ENCODE measurements around the gene IER2. TPM values are rescaled to one million over a fixed set of nuclear protein-coding genes. Genes with fewer than 3 reads are reported as not detected.

IER2 gene
- total and polyA plus RNA-seq, 2 donors (not counting 3 experiments of a cell fraction or from before 2014, with no cell fraction given): 60.6 to 81.6 TPM

DNA sequence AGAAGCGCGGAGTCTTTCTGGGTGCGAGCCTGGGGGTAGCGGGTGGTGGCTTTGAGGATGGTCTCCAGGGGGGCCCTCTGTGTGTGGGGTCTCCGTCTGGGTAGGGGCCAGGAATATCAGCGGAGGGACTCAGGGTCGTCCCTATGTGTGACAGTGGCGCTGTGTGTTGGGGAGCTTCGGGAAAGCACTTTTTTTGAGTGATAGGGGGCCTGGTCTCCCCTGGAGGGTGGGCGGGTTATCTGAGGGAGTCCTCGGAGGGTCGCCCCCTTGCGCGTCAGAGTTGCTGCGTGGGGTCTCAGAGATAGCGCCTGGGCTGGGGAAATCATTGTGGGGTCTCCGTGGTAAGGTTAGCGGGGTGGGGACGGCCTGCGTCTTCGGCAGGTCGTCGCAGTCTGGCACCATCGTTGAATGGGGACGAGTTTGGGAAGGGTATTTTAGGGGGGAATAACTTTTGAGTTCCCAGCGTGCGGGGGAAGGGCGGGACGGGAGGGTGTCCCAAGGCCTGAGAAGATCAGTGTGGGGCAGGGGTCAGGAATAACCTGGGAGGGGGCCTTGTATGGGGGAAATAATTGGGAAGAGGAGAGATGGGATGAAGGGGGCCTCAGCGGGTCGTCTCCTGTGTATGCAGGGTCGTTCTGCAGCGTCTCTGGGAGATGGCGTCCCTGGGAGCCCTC, 857 bp downstream of the IER2 start:
- BruUV-seq (replicated peaks): TSS peak; percentile 32
- TF ChIP-seq POLR2A (IDR thresholded peaks at IDR 0.05; ENCODE audit: low read depth, low read length) (peak; percentile 48), JUN (IDR thresholded peaks at IDR 0.05; ENCODE audit: borderline replicate concordance, insufficient read depth, insufficient read length, low read depth) (no peak)
- H3K27ac ChIP-seq (ENCODE audit: insufficient read depth, low read depth, low read length): peak overlapping the region; percentile 90
- H2AFZ ChIP-seq (ENCODE audit: low read depth, low read length): no peak overlapping the region
- intact Hi-C loops (cut with micrococcal nuclease): loop anchor here (1.0 to 5.0 kb wide), 7 partner anchors 35 to 700 kb away; partner anchors contain the start of genes LYL1 and TRMT1
- H3K4me1 ChIP-seq (ENCODE audit: control insufficient read depth, extremely low read depth, insufficient read depth, low read length): peaks cover 18% of the 10 kb centered on the region
- no peaks in the 10 kb centered on the region for H4K20me1 ChIP-seq (replicated peaks; ENCODE audit: control insufficient read depth, extremely low read depth, insufficient read depth, low read length)
- peak; percentile 40 for FAIRE-seq
- no peaks in the 10 kb centered on the region for H3K9me1 ChIP-seq (replicated peaks; ENCODE audit: control insufficient read depth, extremely low read depth, insufficient read depth, low read length)
- H3K9me3 ChIP-seq (replicated peaks; ENCODE audit: control insufficient read depth, insufficient read depth, low read length): no peaks in the 10 kb centered on the region
- dilution Hi-C loops (cut with MboI; ENCODE audit: extremely low pct_ligation_motif_present, low sequenced_read_pairs): no loop called here
- no peaks in the 10 kb centered on the region for H3K27me3 ChIP-seq (ENCODE audit: control insufficient read depth in 2 of 2, insufficient read depth in 2 of 2, low read length in 2 of 2)
- peak overlapping the region; percentile 95 for H3K9ac ChIP-seq (replicated peaks; ENCODE audit: extremely low read depth, insufficient read depth, low read length)
- POLR2A ChIA-PET: interaction anchor here (1.3 kb wide), 1 partner anchor 33 kb away, joined by 3 read pairs; the partner anchor contains the start of gene NACC1
- peak overlapping the region; percentile 32 for H3K4me2 ChIP-seq (ENCODE audit: insufficient read depth, low read length)
- CTCF ChIA-PET: interaction anchor here (0.5 to 2.3 kb wide), 9 partner anchors 12 to 173 kb away, joined by 3 to 22 read pairs (median 4); partner anchors contain the start of gene NACC1
- peak; percentile 19 for DNase-seq (ENCODE audit: low read depth, low spot score)
- H3K4me3 ChIP-seq (replicated peaks in 1 of 3; ENCODE audit: insufficient read depth in 1 of 3, low read depth in 1 of 3, low read length in 3 of 3): peak overlapping the region; percentile 50 to 97 (median 69)
- no peaks in the 10 kb centered on the region for H3K36me3 ChIP-seq (ENCODE audit: control insufficient read depth in 2 of 2, extremely low read depth in 1 of 2, insufficient read depth in 2 of 2, low read length in 2 of 2)
- H3K79me2 ChIP-seq (ENCODE audit: control insufficient read depth, insufficient read depth, low read length): peaks cover 43% of the 10 kb centered on the region

DNA sequence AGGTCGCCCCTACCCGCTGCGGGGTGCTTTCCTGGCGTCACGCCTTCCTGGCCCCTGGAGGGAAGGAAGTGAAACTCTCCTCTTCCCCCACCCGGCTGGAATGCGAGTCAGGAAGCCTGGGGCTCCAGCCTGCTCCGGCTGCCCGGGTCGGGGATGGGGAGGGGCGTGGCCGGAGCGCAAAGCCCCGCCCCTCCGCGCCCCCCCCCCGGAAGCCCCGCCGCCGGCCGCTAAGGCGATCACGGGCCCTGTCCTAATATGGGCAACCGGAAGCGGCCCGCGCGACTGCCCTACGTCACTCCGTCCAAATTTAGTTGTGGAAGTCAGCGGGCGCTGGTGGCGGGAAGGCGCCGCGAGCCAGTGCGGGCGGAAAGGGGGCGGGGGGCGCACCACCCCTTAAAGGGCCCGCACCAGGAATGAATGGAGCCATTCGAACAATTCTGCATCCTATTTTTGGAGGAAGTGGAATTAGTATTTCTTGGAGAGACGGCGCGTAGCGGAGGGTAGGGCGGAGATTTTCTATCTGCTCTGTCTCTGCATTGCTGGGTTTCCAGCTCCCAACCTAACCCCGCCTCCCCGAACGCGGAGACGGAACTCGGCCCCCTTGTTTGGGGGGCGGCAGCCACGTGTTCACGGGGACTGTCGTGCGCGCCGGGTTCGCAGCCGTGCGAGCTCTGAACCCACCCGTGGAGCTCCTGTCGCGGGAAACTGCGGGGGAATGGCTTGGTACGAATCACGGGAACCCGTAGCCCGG, 1.6 kb downstream of the IER2 start:
- H3K9ac ChIP-seq (replicated peaks; ENCODE audit: extremely low read depth, insufficient read depth, low read length): peak overlapping the region; percentile 97
- no TSS peak for BruUV-seq (replicated peaks)
- intact Hi-C loops (cut with micrococcal nuclease) (loop anchor here (1.0 to 5.0 kb wide), 8 partner anchors 13 to 699 kb away; partner anchors contain the start of genes LYL1 and TRMT1), dilution Hi-C loops (cut with MboI; ENCODE audit: extremely low pct_ligation_motif_present, low sequenced_read_pairs) (no loop called here)
- DNase-seq (ENCODE audit: low read depth, low spot score) (peak; percentile 97), FAIRE-seq (peak; percentile 96)
- no peaks in the 10 kb centered on the region for H3K27me3 ChIP-seq (ENCODE audit: control insufficient read depth in 2 of 2, insufficient read depth in 2 of 2, low read length in 2 of 2)
- no peaks in the 10 kb centered on the region for H4K20me1 ChIP-seq (replicated peaks; ENCODE audit: control insufficient read depth, extremely low read depth, insufficient read depth, low read length)
- no peak for TF ChIP-seq MAX (IDR thresholded peaks at IDR 0.05; ENCODE audit: insufficient read depth, insufficient read length)
- no peak for TF ChIP-seq EZH2 (IDR thresholded peaks at IDR 0.05; ENCODE audit: borderline replicate concordance, low read depth, low read length, severe bottlenecking)
- peak; percentile 74 for TF ChIP-seq POLR2A (IDR thresholded peaks at IDR 0.05; ENCODE audit: low read depth, low read length)
- TF ChIP-seq MYC (IDR thresholded peaks at IDR 0.05; ENCODE audit: low read depth, low read length): no peak
- TF ChIP-seq, protein P1, sequence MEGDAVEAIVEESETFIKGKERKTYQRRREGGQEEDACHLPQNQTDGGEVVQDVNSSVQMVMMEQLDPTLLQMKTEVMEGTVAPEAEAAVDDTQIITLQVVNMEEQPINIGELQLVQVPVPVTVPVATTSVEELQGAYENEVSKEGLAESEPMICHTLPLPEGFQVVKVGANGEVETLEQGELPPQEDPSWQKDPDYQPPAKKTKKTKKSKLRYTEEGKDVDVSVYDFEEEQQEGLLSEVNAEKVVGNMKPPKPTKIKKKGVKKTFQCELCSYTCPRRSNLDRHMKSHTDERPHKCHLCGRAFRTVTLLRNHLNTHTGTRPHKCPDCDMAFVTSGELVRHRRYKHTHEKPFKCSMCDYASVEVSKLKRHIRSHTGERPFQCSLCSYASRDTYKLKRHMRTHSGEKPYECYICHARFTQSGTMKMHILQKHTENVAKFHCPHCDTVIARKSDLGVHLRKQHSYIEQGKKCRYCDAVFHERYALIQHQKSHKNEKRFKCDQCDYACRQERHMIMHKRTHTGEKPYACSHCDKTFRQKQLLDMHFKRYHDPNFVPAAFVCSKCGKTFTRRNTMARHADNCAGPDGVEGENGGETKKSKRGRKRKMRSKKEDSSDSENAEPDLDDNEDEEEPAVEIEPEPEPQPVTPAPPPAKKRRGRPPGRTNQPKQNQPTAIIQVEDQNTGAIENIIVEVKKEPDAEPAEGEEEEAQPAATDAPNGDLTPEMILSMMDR (IDR thresholded peaks at IDR 0.05; ENCODE audit: extremely low read depth in 1 of 2, insufficient read depth in 1 of 2, low read depth in 1 of 2, low read length in 2 of 2): peak in 1 of 2 donors; percentile 12
- TF ChIP-seq GATA2 (IDR thresholded peaks at IDR 0.05; ENCODE audit: insufficient read depth, insufficient read length, low read depth, low read length): no peak
- no peak for TF ChIP-seq JUN (IDR thresholded peaks at IDR 0.05; ENCODE audit: borderline replicate concordance, insufficient read depth, insufficient read length, low read depth)
- peak; percentile 91 for TF ChIP-seq POLR2AphosphoS5 (IDR thresholded peaks at IDR 0.05; ENCODE audit: insufficient read depth, low read depth, low read length)
- no peak for TF ChIP-seq FOS (IDR thresholded peaks at IDR 0.05; ENCODE audit: borderline replicate concordance, insufficient read depth, low read length)
- ChIA-PET CTCF (interaction anchor here (0.6 to 2.2 kb wide), 8 partner anchors 12 to 126 kb away, joined by 3 to 17 read pairs (median 5); no protein-coding TSS in a partner anchor), POLR2A (interaction anchor here (0.6 to 2.2 kb wide), 8 partner anchors 12 to 428 kb away, joined by 3 to 25 read pairs (median 5); partner anchors contain the start of gene NACC1)
- peak overlapping the region; percentile 55 to 97 (median 69) for H3K4me3 ChIP-seq (replicated peaks in 1 of 3; ENCODE audit: insufficient read depth in 1 of 3, low read depth in 1 of 3, low read length in 3 of 3)
- peak overlapping the region; percentile 96 for H3K27ac ChIP-seq (ENCODE audit: insufficient read depth, low read depth, low read length)
- H3K36me3 ChIP-seq (ENCODE audit: control insufficient read depth in 2 of 2, extremely low read depth in 1 of 2, insufficient read depth in 2 of 2, low read length in 2 of 2): no peaks in the 10 kb centered on the region
- peaks cover 24% of the 10 kb centered on the region for H3K4me1 ChIP-seq (ENCODE audit: control insufficient read depth, extremely low read depth, insufficient read depth, low read length)
- peak overlapping the region; percentile 51 for H2AFZ ChIP-seq (ENCODE audit: low read depth, low read length)
- no peaks in the 10 kb centered on the region for H3K9me3 ChIP-seq (replicated peaks; ENCODE audit: control insufficient read depth, insufficient read depth, low read length)
- H3K79me2 ChIP-seq (ENCODE audit: control insufficient read depth, insufficient read depth, low read length): peaks cover 43% of the 10 kb centered on the region
- H3K9me1 ChIP-seq (replicated peaks; ENCODE audit: control insufficient read depth, extremely low read depth, insufficient read depth, low read length): no peaks in the 10 kb centered on the region
- H3K4me2 ChIP-seq (ENCODE audit: insufficient read depth, low read length): peak overlapping the region; percentile 98

Data from endothelial cell of umbilical vein (primary cell).